T-cell (primary cell): ENCODE measurements around the gene SCN1A. TPM values are rescaled to one million over a fixed set of nuclear protein-coding genes. Genes with fewer than 3 reads are reported as not detected.

Experiments used
- ATAC-seq, 4 experiments: fragments of 200-7000 bp in 3 of 4; fragments of 150-1000 bp in 1 of 4; cut with Tn5 transposase; replicated peaks in 1 of 4; 1 replicate in 3 of 4; 2 replicates in 1 of 4; pipeline ENCODE4 v1.10.0; 2021; ENCODE audit warnings: moderate library complexity in 3 of 4, mild to moderate bottlenecking in 2 of 4, moderate number of reproducible peaks in 1 of 4
- CTCF ChIA-PET, 2 donors: fragments of 300-600 bp; sonication (Branson Sonifier 250); formaldehyde crosslinking; loops; one replicate each; lab custom pipeline; 2022; ENCODE audit warnings: antibody characterized with exemption in 2 of 2; lab: Charles Lee
- POLR2A ChIA-PET, 2 donors: fragments of 300-600 bp; sonication (Branson Sonifier 250); formaldehyde crosslinking; loops; one replicate each; lab custom pipeline; 2022; ENCODE audit warnings: antibody characterized with exemption in 2 of 2; lab: Charles Lee
- DNase-seq, 35 experiments: peaks; one replicate each; pipeline versions ENCODE4 v3.0.0 to v3.0.0-alpha.2; 2013 to 2023
- H3K27ac ChIP-seq: one replicate; pipeline ENCODE4 v1.5.1; 2013; ENCODE audit warnings: low read length
- H3K27me3 ChIP-seq, 2 experiments: replicated peaks in 1 of 2; 1 replicate in 1 of 2; 2 replicates in 1 of 2; pipeline versions ENCODE4 v1.6.1 to v1.7.0; 2013; ENCODE audit warnings: low read length in 1 of 2, mixed read lengths in 1 of 2; ENCODE audit not compliant: control insufficient read depth in 2 of 2, insufficient read depth in 2 of 2; ENCODE audit errors: extremely low read depth in 1 of 2
- H3K36me3 ChIP-seq, 2 donors: 1 replicate in 1 of 2; 2 replicates in 1 of 2; pipeline versions ENCODE4 v1.6.1 to v1.7.0; 2013; ENCODE audit warnings: low read length in 1 of 2; ENCODE audit not compliant: control insufficient read depth in 2 of 2, insufficient read depth in 1 of 2; ENCODE audit errors: extremely low read depth in 1 of 2
- H3K4me1 ChIP-seq, 2 experiments: 1 replicate in 1 of 2; 2 replicates in 1 of 2; pipeline versions ENCODE4 v1.6.1 to v1.7.0; 2013; ENCODE audit warnings: low read length in 2 of 2, mixed read lengths in 1 of 2; ENCODE audit not compliant: insufficient read depth in 2 of 2, control insufficient read depth in 1 of 2; ENCODE audit errors: extremely low read depth in 1 of 2
- H3K4me3 ChIP-seq, 2 donors: 1 replicate in 1 of 2; 2 replicates in 1 of 2; pipeline versions ENCODE4 v1.5.1 to v1.7.0; 2013; ENCODE audit warnings: mild to moderate bottlenecking in 2 of 2, low read length in 1 of 2, moderate library complexity in 1 of 2; ENCODE audit not compliant: control insufficient read depth in 1 of 2; ENCODE audit errors: extremely low read depth in 1 of 2
- H3K9me3 ChIP-seq: 2 replicates; pipeline ENCODE4 v1.7.0; 2013
- H3K27ac Mint-ChIP-seq, 2 donors: one replicate each; pipeline ENCODE4 v1.8.0; 2020 to 2021; ENCODE audit warnings: mild to moderate bottlenecking in 2 of 2, mixed read lengths in 2 of 2
- H3K27me3 Mint-ChIP-seq, 2 donors: one replicate each; pipeline ENCODE4 v1.8.0; 2021 to 2022; ENCODE audit warnings: mixed read lengths in 2 of 2
- H3K36me3 Mint-ChIP-seq: one replicate; pipeline ENCODE4 v1.8.0; 2021; ENCODE audit warnings: mixed read lengths
- H3K4me1 Mint-ChIP-seq, 3 donors: one replicate each; pipeline ENCODE4 v1.8.0; 2020 to 2022; ENCODE audit warnings: mixed read lengths in 3 of 3, mild to moderate bottlenecking in 1 of 3
- H3K4me3 Mint-ChIP-seq, 3 donors: one replicate each; pipeline ENCODE4 v1.8.0; 2020 to 2022; ENCODE audit warnings: mild to moderate bottlenecking in 3 of 3, mixed read lengths in 3 of 3, moderate library complexity in 3 of 3
- H3K9me3 Mint-ChIP-seq, 3 donors: one replicate each; pipeline ENCODE4 v1.8.0; 2020 to 2022; ENCODE audit warnings: mixed read lengths in 3 of 3
- WGBS: methylation state at CpG from one replicate; pipeline ENCODE4 v1.1.5; 2013; ENCODE audit warnings: missing lambda C conversion rate; ENCODE audit not compliant: insufficient coverage; 5-methylcytosine and 5-hydroxymethylcytosine counted together
- total RNA-seq, 35 experiments: library from RNA in 6 of 35; stranded (reverse) in 6 of 35; fragments of 120-200 nt in 1 of 35; gene quantifications; one replicate each; pipeline versions ENCODE4 v1.2.1 to v1.2.4 and lab custom pipeline; 2013 to 2026

SCN1A gene
- total RNA-seq, 5 donors from 2014 or later (not counting 1 experiment from before 2014, with no cell fraction given): not detected

DNA sequence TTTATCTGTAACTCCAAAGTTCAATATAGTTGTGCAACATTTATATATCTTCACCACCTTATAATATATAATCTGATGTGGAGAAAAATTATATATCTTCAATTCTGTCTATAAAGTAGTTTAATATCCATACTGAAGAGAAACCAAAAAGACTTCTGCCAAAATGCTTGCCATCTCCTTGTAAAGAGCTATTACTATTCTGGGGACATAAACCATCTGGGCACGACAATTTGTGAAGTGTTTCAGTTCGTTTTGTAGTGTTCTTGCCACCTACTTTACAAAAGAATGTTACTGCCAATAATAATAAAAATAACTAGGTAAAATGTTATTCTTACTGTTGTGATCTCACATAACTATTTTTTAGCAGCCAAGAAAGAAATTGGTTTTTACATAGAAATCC, 45.1 kb downstream of the SCN1A start:
- DNase-seq (no peak), ATAC-seq (no peak)
- WGBS: no CpG with 5 or more reads among the region's 2 CpGs
- POLR2A ChIA-PET: interaction anchor here in 1 of 2 donors (0.6 kb wide), 1 partner anchor 41 kb away, joined by 4 read pairs; no protein-coding TSS in a partner anchor
- Histone ChIP-seq H3K27me3 (no peaks in the 10 kb centered on the region), H3K4me1 (no peaks in the 10 kb centered on the region), H3K27ac (no peak overlapping the region), H3K36me3 (no peaks in the 10 kb centered on the region), H3K4me3 (no peak overlapping the region), H3K9me3 (no peaks in the 10 kb centered on the region)
- H3K27me3 Mint-ChIP-seq: peaks cover 0 to 6% of the 10 kb centered on the region in 2 donors
- no peak overlapping the region for H3K4me3 Mint-ChIP-seq
- CTCF ChIA-PET: interaction anchor here in 1 of 2 donors (0.6 kb wide), 1 partner anchor 31 kb away, joined by 3 read pairs; no protein-coding TSS in a partner anchor
- H3K36me3 Mint-ChIP-seq: no peaks in the 10 kb centered on the region
- no peaks in the 10 kb centered on the region for H3K4me1 Mint-ChIP-seq
- H3K27ac Mint-ChIP-seq: no peak overlapping the region
- H3K9me3 Mint-ChIP-seq: no peaks in the 10 kb centered on the region

DNA sequence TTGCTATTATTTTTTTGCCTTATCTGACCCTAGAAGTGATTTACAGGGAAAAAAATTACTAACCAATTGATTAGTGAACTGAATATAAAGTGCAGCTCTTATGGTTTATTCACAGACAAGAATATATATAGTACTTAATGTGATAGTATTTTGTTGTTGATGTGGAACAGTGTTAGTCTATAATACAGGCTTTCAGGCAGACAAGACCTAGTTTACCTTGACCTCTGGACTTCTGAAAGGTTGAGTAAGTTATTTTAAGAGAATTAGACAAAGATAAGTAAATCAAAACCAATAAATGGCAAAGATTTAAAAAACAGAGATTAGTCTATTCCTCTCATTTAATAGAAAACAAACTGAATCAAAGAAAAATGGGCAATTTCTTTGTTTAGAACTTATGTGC, 46.0 kb downstream of the SCN1A start:
- Mint-ChIP-seq H3K27ac (no peak overlapping the region), H3K27me3 (peaks cover 0 to 11% of the 10 kb centered on the region in 2 donors), H3K9me3 (no peaks in the 10 kb centered on the region), H3K4me1 (no peaks in the 10 kb centered on the region), H3K36me3 (no peaks in the 10 kb centered on the region), H3K4me3 (no peak overlapping the region)
- H3K4me1 ChIP-seq: no peaks in the 10 kb centered on the region
- H3K4me3 ChIP-seq: no peak overlapping the region
- H3K36me3 ChIP-seq: no peaks in the 10 kb centered on the region
- DNase-seq (no peak), ATAC-seq (no peak)
- H3K27ac ChIP-seq: no peak overlapping the region
- ChIA-PET POLR2A (no interaction called here), CTCF (no interaction called here)
- no peaks in the 10 kb centered on the region for H3K27me3 ChIP-seq
- no peaks in the 10 kb centered on the region for H3K9me3 ChIP-seq

DNA sequence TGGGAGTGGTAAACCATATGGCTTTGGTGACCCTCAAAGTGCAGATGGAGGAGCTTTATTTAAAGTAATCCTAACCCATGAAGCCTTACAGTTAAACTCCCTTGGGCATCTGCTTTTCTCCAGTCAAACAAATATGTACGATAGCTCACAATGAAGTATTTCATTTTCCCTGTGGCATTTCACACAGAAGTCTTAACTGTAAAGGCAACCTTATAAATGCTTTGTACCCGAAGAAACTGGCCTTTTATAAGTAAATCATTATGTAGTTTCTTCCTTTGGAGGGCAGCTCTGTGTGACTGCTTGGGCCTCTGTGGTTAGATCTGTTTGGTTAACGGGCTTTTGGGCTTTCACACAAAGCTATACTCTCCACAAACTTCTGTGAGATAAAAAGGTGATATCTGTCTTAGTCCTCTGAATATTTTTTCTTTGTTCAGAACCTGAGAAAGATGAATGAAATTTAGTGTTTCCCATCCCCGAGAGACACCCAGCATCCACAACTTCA, 46.6 kb downstream of the SCN1A start:
- no peaks in the 10 kb centered on the region for H3K36me3 Mint-ChIP-seq
- H3K27ac Mint-ChIP-seq: no peak overlapping the region
- H3K27me3 Mint-ChIP-seq: peaks cover 0 to 13% of the 10 kb centered on the region in 2 donors
- no peaks in the 10 kb centered on the region for H3K36me3 ChIP-seq
- ATAC-seq: no peak
- H3K27ac ChIP-seq: no peak overlapping the region
- no peaks in the 10 kb centered on the region for H3K9me3 Mint-ChIP-seq
- WGBS: no CpG with 5 or more reads among the region's 4 CpGs
- no peak for DNase-seq
- H3K4me1 Mint-ChIP-seq: no peaks in the 10 kb centered on the region
- no peaks in the 10 kb centered on the region for H3K4me1 ChIP-seq
- H3K4me3 Mint-ChIP-seq: no peak overlapping the region
- no peaks in the 10 kb centered on the region for H3K9me3 ChIP-seq
- no peak overlapping the region for H3K4me3 ChIP-seq
- no peaks in the 10 kb centered on the region for H3K27me3 ChIP-seq
- ChIA-PET POLR2A (interaction anchor here in 1 of 2 donors (0.5 kb wide), 1 partner anchor 180 kb away, joined by 5 read pairs; no protein-coding TSS in a partner anchor), CTCF (interaction anchor here in 1 of 2 donors (0.6 to 0.7 kb wide), 2 partner anchors 56 to 784 kb away, joined by 3 read pairs; no protein-coding TSS in a partner anchor)

DNA sequence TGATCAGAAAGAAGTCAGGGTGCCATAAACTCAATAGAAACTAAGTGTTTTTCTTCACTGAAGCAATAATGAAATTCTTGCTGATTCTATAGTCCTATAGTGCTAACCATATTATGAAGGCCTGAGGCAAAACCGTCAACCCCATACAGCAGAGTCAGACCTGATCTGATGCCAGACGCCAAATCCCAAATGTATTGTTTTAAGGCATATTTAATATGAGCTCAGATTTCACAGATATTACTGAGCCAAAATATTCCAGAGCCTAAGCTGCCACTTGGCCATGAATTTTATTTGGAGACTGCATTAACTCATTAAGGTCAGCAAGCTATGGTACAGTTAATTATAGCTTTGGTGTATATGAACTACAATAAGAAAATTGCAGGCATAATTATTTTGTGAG, 53.4 kb downstream of the SCN1A start:
- H3K27ac Mint-ChIP-seq: no peak overlapping the region
- no peaks in the 10 kb centered on the region for H3K36me3 Mint-ChIP-seq
- no peak for ATAC-seq
- H3K27me3 Mint-ChIP-seq: peaks cover 1 to 21% of the 10 kb centered on the region in 2 donors
- H3K4me1 Mint-ChIP-seq: no peaks in the 10 kb centered on the region
- no CpG with 5 or more reads among the region's 2 CpGs for WGBS
- no peak overlapping the region for H3K27ac ChIP-seq
- no peaks in the 10 kb centered on the region for H3K9me3 ChIP-seq
- H3K36me3 ChIP-seq: no peaks in the 10 kb centered on the region
- H3K4me3 ChIP-seq: no peak overlapping the region
- no peak overlapping the region for H3K4me3 Mint-ChIP-seq
- no peaks in the 10 kb centered on the region for H3K27me3 ChIP-seq
- H3K9me3 Mint-ChIP-seq: no peaks in the 10 kb centered on the region
- CTCF ChIA-PET: no interaction called here
- no peak for DNase-seq
- POLR2A ChIA-PET: no interaction called here
- no peaks in the 10 kb centered on the region for H3K4me1 ChIP-seq

DNA sequence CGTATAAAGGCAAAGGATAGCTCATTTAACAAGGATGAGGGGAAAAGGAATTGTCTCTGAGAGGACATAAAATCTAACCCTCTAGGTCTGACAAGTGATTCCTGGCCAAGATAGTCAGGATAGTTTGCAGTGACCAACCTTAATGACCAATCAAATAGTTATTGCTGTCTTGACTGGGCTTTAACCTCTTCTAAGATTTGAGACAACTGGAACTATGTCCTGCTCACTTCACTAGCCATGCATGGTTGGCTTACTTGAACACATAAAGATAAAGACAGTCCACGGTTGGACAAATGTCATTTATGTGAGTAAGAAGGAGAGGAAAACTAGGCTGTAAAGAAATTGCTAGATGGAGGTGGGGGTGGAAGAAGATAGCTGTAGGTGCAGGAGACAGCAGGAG, 53.8 kb downstream of the SCN1A start:
- CTCF ChIA-PET: interaction anchor here in 1 of 2 donors (0.6 kb wide), 1 partner anchor 54 kb away, joined by 3 read pairs; the partner anchor contains the start of gene SCN1A
- H3K36me3 Mint-ChIP-seq: no peaks in the 10 kb centered on the region
- no peak overlapping the region for H3K27ac ChIP-seq
- no peaks in the 10 kb centered on the region for H3K9me3 Mint-ChIP-seq
- peaks cover 1 to 21% of the 10 kb centered on the region in 2 donors for H3K27me3 Mint-ChIP-seq
- no peak for DNase-seq
- no peak overlapping the region for H3K27ac Mint-ChIP-seq
- H3K4me3 Mint-ChIP-seq: no peak overlapping the region
- ATAC-seq: no peak
- no peaks in the 10 kb centered on the region for H3K36me3 ChIP-seq
- POLR2A ChIA-PET: no interaction called here
- no peaks in the 10 kb centered on the region for H3K9me3 ChIP-seq
- H3K4me1 ChIP-seq: no peaks in the 10 kb centered on the region
- no peaks in the 10 kb centered on the region for H3K4me1 Mint-ChIP-seq
- no peak overlapping the region for H3K4me3 ChIP-seq
- no peaks in the 10 kb centered on the region for H3K27me3 ChIP-seq
- WGBS: 100% methylated on average over 1 of the region's 2 CpGs

DNA sequence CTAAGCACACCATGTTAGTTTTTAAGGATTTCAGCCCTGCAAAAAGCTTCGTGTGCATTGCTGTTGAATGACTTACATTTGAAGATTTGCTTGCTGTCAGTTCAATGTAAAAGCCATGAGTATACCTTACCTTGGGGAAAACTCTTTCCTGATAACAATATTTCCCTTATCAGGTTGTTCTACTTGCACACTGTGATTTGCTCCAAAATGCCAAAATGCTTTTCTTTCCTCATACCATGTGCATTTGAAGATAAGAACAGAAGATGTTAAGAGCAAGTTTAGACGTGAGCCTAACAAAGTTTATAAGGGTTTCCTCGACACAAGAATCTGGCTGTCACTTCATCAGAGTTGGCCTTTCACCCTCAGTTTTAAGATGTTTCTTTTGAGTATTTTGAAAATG, 57.6 kb downstream of the SCN1A start:
- POLR2A ChIA-PET: no interaction called here
- Histone ChIP-seq H3K27ac (no peak overlapping the region), H3K4me1 (no peaks in the 10 kb centered on the region), H3K36me3 (no peaks in the 10 kb centered on the region), H3K27me3 (no peaks in the 10 kb centered on the region), H3K9me3 (no peaks in the 10 kb centered on the region), H3K4me3 (no peak overlapping the region)
- no peak overlapping the region for H3K27ac Mint-ChIP-seq
- CTCF ChIA-PET: no interaction called here
- WGBS: 80% methylated on average over 1 of the region's 3 CpGs
- H3K27me3 Mint-ChIP-seq: peaks cover 9 to 14% of the 10 kb centered on the region in 2 donors
- no peak overlapping the region for H3K4me3 Mint-ChIP-seq
- no peak for DNase-seq
- H3K9me3 Mint-ChIP-seq: no peaks in the 10 kb centered on the region
- H3K36me3 Mint-ChIP-seq: no peaks in the 10 kb centered on the region
- no peak for ATAC-seq
- no peaks in the 10 kb centered on the region for H3K4me1 Mint-ChIP-seq
